ENCODE data around the gene DDX51. TPM values are rescaled to one million over a fixed set of nuclear protein-coding genes. Genes with fewer than 3 reads are reported as not detected.

The DDX51 gene
- total RNA-seq, 1 donor from 2014 or later, result 28.1 TPM

DNA sequence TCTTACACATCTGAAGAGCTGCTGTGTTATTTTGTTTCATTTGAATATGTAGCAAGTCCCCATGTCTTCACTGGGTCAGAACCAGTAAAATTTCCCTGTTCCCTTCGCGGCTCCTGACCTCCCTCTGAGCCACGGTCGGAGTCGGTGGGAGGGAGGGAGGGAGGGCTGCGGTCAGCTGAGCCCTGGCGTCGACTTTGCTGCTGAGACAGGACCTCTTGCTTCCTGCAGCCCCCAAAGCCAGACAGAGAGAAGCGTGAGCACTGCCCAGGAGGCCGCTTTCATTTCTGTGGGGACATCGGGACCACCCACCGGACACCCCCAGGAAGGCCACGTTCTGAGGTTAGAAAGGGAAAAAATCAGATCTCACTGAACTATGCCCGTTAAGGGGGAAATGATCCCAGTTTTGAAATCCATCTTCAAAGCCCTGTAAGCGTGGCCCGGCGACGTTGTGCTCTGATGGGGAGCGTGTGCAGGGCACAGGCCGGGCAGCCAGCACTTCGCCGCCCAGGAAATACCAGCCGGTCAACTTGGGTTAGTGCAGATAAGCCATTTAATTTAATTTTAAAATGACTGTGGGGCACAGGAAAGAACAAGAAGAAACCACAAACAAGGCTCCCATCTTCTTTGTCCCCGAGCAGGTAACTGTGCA, 42.2 kb upstream of the DDX51 start:
- Mint-ChIP-seq H3K27ac (no peak overlapping the region), H3K27me3 (peaks cover 85% of the 10 kb centered on the region), H3K36me3 (ENCODE audit: insufficient read depth) (no peaks in the 10 kb centered on the region), H3K4me1 (ENCODE audit: low read depth) (peaks cover 2% of the 10 kb centered on the region), H3K9me3 (ENCODE audit: low read depth) (no peaks in the 10 kb centered on the region), H3K4me3 (ENCODE audit: low read depth) (no peak overlapping the region)
- no peak for DNase-seq (ENCODE audit: low spot score, unreplicated experiment)
- TF ChIP-seq, protein P1, sequence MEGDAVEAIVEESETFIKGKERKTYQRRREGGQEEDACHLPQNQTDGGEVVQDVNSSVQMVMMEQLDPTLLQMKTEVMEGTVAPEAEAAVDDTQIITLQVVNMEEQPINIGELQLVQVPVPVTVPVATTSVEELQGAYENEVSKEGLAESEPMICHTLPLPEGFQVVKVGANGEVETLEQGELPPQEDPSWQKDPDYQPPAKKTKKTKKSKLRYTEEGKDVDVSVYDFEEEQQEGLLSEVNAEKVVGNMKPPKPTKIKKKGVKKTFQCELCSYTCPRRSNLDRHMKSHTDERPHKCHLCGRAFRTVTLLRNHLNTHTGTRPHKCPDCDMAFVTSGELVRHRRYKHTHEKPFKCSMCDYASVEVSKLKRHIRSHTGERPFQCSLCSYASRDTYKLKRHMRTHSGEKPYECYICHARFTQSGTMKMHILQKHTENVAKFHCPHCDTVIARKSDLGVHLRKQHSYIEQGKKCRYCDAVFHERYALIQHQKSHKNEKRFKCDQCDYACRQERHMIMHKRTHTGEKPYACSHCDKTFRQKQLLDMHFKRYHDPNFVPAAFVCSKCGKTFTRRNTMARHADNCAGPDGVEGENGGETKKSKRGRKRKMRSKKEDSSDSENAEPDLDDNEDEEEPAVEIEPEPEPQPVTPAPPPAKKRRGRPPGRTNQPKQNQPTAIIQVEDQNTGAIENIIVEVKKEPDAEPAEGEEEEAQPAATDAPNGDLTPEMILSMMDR (IDR thresholded peaks at IDR 0.05; ENCODE audit: unreplicated experiment), result no peak

DNA sequence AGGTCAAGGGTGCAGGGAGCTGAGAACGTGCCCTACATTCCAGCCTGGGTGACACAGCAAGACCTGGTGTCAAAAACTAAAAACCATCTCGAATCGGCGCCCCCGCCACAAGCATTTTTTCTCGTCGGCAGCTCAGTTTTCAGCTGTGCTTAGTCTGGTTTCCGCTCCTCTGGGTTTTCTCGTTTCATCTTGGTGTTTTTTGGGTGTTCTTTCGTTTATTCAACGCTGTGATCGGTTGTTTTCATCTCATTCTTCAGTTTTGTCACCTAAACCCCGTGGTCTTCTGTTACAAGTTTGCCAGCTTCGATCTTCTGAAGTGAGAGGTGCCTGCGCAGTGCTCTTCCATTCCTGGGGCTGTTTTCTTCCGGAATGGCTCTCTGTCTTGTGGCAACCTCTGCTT, 41.6 kb upstream of the DDX51 start:
- Mint-ChIP-seq H3K4me3 (ENCODE audit: low read depth) (no peak overlapping the region), H3K9me3 (ENCODE audit: low read depth) (no peaks in the 10 kb centered on the region), H3K27me3 (peaks cover 84% of the 10 kb centered on the region), H3K4me1 (ENCODE audit: low read depth) (peaks cover 2% of the 10 kb centered on the region), H3K27ac (no peak overlapping the region), H3K36me3 (ENCODE audit: insufficient read depth) (no peaks in the 10 kb centered on the region)
- no peak for DNase-seq (ENCODE audit: low spot score, unreplicated experiment)
- TF ChIP-seq, protein P1 (IDR thresholded peaks at IDR 0.05; ENCODE audit: unreplicated experiment), result no peak

DNA sequence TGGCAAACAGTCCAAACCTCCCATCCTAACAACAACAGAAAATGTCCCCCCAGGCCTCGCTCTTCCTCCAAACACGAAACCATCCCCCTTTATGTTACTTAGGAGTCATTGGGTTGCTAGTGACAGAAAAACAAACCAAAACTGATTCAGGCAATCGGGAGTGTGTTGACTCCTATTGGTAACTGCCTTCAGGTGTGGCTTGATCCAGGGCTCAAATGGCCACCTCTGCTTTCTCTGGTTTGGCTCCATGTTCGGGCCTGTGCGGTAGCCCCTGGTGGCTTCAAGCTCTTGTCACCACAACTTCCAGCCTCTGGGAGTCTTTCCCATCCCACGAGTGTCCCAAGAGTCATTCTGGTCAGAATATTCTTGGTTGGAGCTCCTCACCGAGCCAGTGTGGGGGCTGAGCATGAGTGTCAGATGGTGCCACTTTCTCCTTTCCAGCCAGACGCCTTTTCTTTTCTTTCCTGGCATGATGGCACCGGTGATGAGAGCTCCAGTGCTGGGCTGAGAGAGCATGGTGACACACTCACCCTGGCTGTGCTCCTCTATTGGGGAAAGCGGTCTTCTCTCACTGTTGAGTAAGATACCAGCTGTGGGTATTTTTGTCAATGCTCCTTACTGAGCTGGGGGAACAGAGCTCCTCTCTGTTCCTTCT, 38.7 kb upstream of the DDX51 start:
- no peak for DNase-seq (ENCODE audit: low spot score, unreplicated experiment)
- no peaks in the 10 kb centered on the region for H3K4me1 Mint-ChIP-seq (ENCODE audit: low read depth)
- H3K9me3 Mint-ChIP-seq (ENCODE audit: low read depth), result no peaks in the 10 kb centered on the region
- TF ChIP-seq, protein P1 (IDR thresholded peaks at IDR 0.05; ENCODE audit: unreplicated experiment), result no peak
- H3K36me3 Mint-ChIP-seq (ENCODE audit: insufficient read depth), result no peaks in the 10 kb centered on the region
- H3K27ac Mint-ChIP-seq, result no peak overlapping the region
- H3K27me3 Mint-ChIP-seq, result peaks cover 87% of the 10 kb centered on the region
- no peak overlapping the region for H3K4me3 Mint-ChIP-seq (ENCODE audit: low read depth)

DNA sequence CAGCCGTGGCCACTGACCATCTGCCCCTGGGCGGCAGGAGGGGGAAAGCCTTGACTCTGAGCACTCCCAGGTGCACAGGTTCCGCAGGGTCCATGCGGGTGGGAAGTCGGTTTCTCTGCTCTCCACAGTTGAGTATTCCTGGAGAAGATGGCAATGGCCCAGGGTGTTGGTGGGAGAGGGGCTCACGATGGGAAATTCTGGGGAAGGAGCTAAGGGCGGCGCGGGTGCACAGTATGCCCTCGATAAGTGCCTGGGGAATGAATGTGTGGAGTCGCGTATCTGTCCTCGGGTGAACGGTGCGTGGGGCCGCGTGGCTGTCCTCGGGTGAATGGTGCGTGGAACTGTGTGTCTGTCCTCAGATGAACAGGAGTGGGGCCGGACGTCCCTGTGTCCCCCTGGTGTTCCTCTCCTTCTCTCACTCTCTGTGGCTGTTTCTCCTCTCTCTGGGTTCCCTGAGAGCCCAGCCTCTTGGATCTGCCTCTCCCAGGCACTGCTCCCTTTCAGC, 38.1 kb upstream of the DDX51 start:
- Mint-ChIP-seq H3K9me3 (ENCODE audit: low read depth) (no peaks in the 10 kb centered on the region), H3K27me3 (peaks cover 82% of the 10 kb centered on the region), H3K4me3 (ENCODE audit: low read depth) (no peak overlapping the region), H3K36me3 (ENCODE audit: insufficient read depth) (no peaks in the 10 kb centered on the region), H3K27ac (no peak overlapping the region), H3K4me1 (ENCODE audit: low read depth) (no peaks in the 10 kb centered on the region)
- no peak for DNase-seq (ENCODE audit: low spot score, unreplicated experiment)
- TF ChIP-seq, protein P1 (IDR thresholded peaks at IDR 0.05; ENCODE audit: unreplicated experiment), result no peak

DNA sequence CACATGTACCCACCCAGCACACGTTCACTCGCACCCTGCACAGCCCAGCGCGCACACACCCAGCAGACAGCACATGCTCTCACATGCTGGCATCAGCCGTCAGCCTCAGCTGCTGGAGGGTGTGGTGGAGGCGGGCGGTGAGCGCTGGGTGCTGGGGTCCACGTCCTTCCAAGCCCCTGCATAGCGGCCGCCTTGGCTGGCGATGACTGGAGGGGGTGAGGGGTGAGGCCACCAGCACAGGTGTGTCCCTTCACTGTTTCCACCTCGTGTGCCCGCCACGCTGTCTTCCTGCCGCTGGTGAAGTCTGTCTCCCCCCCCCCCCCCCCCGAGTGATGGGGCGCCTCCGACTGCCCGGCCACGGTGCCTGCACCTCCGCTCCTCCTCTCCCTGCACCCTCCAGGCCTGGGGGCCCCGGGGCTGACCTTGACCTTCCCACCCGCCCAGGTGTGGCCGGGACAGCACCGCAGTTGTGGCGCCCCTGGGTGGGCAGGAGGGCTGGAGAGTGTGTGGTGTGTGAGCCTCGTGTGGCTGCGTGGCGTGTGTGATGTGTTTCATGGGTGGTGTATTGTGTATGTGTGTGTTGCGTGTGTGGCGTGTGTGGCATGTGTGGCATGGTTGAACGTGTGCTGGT, 37.6 kb upstream of the DDX51 start:
- Mint-ChIP-seq H3K9me3 (ENCODE audit: low read depth) (no peaks in the 10 kb centered on the region), H3K4me1 (ENCODE audit: low read depth) (no peaks in the 10 kb centered on the region), H3K27me3 (peaks cover 83% of the 10 kb centered on the region), H3K4me3 (ENCODE audit: low read depth) (no peak overlapping the region), H3K36me3 (ENCODE audit: insufficient read depth) (no peaks in the 10 kb centered on the region), H3K27ac (no peak overlapping the region)
- TF ChIP-seq, protein P1 (IDR thresholded peaks at IDR 0.05; ENCODE audit: unreplicated experiment), result no peak
- DNase-seq (ENCODE audit: low spot score, unreplicated experiment), result no peak
